Heart left ventricle (tissue), 13 donors: Measurements from ENCODE around the gene FSD2.

Source experiments
- POLR2A ChIP-seq, 2 donors: fragments of 450-650 bp; IDR thresholded peaks; one replicate each; pipeline ENCODE4 v1.6.1; 2017; ENCODE audit warnings: antibody characterized with exemption in 2 of 2, mild to moderate bottlenecking in 2 of 2, moderate library complexity in 2 of 2
- TF ChIP-seq, protein P1 (sequence below), 12 donors: fragments of 200-600 bp; sonication (generic) in 4 of 12; IDR thresholded peaks; one replicate each; pipeline versions ENCODE4 v1.5.0 to v1.8.0; 2018 to 2022; ENCODE audit warnings: antibody characterized with exemption in 12 of 12, mild to moderate bottlenecking in 5 of 12
- donor health status: ischemic (EF 13 %, LVEDD 7.1; RV severe dilation, severe dysfunction).
- donor health status: DM: no; HTN: yes; CAD: no.
- donor health status: DM: no; HTN: no; CAD: no.
- donor health status: ischemic (EF 25% LVEDD 6.9; RV normal size, moderate dysfunction).
- donor health status: ischemic (EF 25% LVEDD 5.7; RV mildly dilated, moderate dysfunction).
- donor health status: ischemic (EF 35%, LVEDD 5.7; RV mildly dilated, moderate dysfunction).
- donor health status: nonischemic (EF 11% LVEDD 7.7; RV severe dilation, severe dysfunction).
- donor health status: DM: yes; HTN: yes; CAD: no.
- donor health status: PGD.
- donor health status: ischemic (EF 29% LVEDD 5.4; RV normal size, mild dysfunction).
- donor health status: nonischemic (EF 23%, LVEDD 6.1; RV moderate dilation, normal function).

DNA sequence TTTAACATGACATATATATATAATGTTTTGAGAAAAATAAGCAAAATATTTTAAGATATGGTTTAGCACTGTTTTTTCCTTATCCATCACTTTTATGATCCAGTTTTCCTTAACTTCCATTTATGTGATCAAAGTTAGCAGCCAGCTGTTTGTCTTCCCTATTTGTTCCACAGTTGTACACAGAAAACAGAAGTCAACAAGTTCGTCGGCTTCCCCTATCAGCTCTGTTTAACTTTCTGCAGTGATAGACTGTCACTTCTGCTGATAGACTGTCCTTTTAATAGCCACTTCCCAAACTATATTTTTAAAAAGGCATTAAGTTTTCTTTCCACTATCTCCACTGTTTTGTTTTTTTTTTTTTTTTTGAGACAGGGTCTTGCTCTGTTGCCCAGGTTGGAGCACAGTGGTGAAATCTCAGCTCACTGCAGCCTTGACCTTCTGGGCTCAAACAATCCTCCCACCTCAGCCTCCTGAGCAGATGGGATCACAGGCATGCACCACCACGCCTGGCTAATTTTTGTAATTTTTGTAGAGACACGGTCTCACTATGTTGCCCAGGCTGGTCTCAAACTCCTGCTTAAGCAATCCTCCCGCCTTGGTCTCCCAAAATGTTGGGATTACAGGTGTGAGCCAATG, 7.2 kb downstream of the FSD2 start:
- no peak for TF ChIP-seq POLR2A (IDR thresholded peaks at IDR 0.05)
- TF ChIP-seq, protein P1, sequence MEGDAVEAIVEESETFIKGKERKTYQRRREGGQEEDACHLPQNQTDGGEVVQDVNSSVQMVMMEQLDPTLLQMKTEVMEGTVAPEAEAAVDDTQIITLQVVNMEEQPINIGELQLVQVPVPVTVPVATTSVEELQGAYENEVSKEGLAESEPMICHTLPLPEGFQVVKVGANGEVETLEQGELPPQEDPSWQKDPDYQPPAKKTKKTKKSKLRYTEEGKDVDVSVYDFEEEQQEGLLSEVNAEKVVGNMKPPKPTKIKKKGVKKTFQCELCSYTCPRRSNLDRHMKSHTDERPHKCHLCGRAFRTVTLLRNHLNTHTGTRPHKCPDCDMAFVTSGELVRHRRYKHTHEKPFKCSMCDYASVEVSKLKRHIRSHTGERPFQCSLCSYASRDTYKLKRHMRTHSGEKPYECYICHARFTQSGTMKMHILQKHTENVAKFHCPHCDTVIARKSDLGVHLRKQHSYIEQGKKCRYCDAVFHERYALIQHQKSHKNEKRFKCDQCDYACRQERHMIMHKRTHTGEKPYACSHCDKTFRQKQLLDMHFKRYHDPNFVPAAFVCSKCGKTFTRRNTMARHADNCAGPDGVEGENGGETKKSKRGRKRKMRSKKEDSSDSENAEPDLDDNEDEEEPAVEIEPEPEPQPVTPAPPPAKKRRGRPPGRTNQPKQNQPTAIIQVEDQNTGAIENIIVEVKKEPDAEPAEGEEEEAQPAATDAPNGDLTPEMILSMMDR (IDR thresholded peaks at IDR 0.05), result no peak
